CD4-positive, alpha-beta T cell treated with Interleukin-10 for 1 hour (primary cell): ENCODE results near the gene TM9SF3.
A peak's percentile ranks its signal among the peaks of the same experiment; 100 is the strongest.
"Not testable (repeated sequence)": the region's sequence is repeated elsewhere in the genome, so short reads cannot be mapped to it uniquely, and the experiment has no call there.

Experiments
- DNase-seq: peaks from one replicate; pipeline ENCODE4 v3.0.0-alpha.2; 2020

The TM9SF3 gene

DNA sequence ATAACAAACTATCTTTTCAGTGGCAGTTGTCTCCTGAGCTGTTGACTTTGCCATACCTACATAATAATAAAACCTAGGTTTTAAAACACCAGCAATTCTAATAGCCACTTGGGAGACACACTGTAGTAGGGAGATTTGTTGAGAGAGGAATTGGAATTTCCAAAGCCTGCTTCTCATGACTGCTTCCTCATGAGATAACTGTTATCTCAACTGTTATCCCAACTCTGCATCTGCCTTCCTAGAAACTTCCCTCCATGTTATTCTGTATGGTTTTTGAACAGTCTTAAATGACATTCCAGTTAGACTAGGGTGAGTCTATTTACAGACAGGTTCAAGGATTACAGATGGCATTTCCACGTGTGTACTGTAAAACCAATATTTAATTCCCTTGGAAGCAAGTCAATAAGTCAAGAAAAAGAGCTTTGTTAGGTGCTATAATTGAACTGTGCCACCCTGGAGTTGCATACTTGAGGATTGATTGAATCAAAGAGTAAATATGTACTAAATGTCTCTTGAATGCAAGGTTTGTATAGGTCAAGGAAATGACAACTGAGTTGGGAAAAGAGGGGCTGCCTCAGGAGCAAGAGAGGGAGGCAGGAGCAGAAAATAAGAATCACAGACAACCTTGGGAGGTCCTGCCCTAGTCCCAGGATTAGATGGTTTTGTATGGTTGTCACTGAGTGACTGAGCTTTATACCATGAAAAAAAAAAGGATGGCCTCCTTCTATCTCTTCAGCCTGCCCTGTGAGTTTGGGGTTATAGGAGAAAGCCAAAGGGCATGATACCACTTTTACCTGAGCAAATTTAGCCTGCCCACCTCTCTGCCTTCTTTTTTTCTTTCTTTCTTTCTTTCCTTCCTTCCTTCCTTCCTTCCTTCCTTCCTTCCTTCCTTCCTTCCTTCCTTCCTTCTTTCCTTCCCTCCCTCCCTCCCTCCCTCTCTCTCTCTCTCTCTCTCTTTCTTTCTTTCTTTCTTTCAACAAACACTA lies 9.9 kb upstream of the TM9SF3 start:
- DNase-seq = no peak

DNA sequence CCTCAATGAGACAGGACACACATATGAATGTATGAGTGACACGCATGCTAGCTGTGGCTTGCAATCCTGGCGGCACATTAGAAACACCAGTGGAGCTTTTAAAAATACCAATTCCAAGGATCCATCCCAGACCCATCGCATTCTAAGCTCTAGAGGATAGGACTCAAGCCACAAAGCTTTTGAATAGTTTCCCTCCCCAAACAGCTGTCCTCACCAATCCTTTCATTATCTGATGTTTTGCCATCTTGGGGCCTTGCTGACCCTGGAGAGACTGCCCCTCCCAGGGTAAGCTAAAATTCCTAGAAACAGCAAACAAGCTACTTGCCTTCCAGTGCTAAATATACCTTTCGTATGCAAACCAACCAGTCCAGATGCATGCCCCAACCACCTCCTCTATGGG lies 8.9 kb upstream of the TM9SF3 start:
- no peak for DNase-seq

DNA sequence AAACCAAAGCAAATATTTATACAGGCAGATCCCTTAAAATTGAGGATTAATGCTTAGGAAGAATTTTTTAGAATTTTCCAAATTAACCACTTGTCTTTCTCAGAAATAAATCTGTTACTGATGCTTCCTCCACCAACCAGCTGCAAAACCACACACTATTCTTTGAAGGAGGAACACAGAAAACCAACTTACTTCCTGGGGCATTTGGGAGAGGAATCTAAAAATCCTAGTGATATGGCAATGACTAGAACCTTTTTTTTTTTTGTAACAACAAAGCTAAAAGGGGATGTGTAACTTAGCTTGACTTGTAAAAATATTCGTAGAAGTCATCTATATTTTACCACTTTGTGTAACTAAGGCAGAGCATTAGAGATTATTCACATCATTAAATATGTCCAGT lies 5.1 kb upstream of the TM9SF3 start:
- DNase-seq = no peak

DNA sequence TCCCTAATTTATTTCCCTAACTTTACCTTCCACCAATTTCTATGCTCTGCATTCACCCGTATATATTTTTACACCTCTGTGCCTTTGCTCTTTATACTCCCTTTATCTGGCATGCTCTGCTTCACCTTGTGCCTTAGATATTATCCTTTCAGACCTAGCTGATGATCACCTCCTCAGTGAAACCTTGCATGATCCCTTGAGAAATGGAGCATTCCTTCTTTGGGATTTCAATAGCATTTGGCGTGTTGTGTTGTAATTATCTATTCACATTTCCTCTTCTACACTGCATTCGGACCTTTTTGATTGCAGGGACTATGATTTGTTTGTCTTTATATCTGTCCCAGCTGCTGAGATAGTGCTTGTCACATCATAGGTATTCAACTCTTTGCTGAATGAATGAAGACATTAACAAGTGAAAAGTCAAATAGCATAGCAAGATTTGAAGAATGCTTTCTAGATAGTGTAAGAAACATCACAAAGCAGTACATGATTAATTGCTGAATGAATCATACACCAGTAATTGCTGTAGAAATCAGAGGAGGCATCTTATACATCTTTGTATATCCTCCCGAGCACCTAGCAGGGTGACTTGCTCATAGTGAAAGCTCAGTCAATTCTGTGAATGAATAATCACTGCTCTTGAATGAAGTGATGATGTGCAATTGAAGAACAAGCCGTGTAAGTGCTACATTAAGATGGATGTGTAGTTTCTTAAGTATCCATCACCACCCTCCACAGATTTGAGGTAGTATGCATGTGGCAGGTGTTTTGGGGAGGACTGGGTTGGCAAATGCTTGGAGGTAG lies 2.0 kb upstream of the TM9SF3 start:
- no peak for DNase-seq

DNA sequence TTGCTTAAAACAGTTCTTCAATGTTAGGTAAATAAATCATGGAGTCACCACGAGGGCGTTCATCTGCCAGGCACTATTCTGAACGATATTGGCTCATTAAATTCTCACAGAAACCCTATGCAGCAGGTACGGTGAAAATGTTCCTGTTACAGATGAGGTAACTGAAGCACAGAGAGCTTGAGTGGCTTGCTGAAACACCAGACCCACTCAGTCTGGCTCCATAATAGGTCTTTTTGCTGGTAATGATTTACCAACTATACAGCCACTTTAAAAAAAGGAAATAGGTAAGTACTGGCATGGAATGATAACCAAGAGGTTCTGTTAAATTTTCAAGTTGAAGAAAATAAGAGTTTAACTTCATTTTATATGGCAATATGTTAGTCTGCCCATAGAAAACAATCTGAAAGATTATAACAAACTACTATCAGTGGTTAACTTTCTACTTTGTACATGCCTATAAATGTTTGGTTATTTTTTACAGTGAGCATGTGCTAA lies 1.3 kb upstream of the TM9SF3 start:
- no peak for DNase-seq

DNA sequence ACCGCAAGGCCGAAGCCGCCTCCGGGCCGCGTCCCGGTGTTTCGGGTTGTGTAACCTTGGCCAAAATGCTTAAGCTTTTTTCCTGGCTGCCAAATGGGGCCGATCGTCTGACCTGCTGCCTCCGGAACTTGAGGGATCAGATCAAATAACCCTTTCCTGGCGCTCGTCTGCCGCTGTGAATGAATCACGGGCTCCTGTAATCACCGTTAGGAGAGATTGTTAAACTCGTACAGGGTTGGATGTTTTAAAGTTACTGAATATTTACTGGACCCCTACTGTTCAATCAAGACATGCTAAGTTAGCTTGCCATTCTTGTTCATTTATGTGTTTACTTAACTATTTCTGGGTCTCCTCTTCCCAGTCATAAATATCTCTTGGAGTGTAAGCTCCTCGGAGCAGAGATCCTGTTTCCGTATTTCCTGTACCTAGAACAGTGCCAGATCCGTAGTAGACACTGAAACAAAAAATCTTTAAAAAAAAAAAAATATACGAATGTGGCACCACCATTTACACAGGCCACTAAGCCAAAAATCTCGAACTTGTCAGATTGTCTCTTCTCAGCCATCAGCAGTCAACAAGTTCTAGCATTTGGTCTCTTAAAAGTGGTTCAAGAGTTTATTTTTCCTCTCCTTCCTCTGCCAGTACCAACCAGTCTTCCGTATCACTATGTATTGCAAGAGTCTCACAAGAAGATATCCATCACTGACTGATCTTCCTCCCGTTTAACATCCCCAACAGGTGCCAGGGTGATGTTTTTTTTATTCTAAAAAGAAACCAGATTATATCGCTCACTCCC lies 650 bp upstream of the TM9SF3 start:
- DNase-seq = no peak

DNA sequence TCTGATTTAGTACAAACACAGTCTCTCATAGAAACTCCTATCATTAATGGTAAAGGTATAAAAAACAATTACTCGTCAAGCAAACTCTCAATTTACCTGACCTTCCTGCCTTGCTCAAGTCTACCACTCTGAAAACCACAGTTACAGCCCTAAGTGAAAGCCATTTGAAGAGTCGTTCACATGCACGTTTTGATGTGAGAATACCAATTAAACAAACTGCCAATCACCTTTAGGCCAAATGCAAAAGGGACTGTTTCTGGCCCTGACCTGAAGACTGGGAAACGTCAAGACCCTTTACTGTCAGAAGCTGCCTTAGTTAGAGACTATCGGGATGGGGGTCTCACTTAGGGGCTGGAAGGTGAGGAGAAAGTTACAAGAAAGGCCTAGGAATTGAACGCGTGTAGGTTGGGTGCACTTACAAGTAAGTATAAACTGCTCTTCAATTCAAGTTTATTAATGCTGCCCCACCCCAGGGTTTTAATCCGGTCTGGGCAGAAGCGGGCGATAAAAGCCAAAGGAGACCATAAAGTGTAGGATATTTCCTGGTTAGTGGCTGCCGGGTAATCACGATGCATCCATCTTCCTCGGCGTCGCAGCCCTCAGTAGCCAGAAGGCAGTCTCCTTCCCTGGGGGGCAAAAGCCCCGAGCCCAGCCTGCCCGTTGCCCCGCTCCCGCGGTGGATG lies 935 bp downstream of the TM9SF3 start:
- peak; percentile 64 for DNase-seq

DNA sequence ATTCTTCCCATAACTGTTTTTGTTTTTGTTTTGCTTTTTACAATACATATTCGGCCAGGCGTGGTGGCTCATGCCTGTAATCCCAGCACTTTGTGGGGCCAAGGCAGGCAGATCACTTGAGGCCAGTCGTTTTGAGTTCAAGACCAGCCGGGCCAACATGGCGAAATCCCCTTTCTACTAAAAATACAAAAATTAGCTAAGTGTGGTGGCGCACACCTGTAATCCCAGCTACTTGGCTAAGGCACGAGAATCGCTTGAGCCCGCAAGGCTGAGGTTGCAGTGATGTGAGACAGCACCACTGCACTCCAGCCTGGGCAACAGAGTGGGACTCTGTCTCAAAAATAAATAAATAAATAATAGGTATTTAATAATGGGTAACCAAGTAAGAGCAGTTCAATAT lies 2.3 kb downstream of the TM9SF3 start:
- DNase-seq = no peak

DNA sequence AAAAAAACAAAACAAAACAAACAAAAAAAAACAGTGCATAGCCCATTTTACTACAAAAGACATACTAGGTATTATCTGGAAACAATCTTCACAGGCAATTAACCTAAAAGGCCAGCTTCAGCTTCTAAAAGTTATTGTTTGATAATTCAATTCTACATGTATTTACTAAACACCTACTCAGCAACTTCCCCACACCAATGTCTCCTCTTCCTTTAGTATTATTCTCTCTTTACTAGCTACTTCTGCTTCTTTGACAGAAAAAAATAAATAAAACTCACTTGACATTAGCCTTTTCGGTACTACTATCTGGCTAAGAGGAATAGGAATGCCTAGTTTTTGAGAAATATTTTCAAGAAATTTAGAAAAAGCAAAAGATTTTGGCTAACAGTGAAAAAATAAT lies 2.8 kb downstream of the TM9SF3 start:
- no peak for DNase-seq

DNA sequence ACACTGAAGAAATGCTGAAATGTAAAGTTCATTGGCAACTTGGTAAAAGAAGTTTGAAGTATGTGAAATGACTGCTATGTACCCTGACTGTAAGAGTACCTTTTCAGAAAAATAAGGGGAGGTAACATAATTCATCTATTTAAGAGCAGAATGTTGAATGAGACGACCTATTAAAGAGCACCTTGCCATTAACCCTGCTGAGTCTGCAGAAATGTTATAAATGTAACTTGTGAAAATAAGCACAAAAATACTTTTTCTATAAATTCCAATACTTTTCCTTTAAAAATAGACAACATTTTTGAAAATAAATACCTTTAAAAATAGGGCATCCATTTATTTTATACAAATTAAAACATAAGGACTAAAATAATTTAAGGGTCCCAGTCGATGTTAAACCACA lies 7.7 kb downstream of the TM9SF3 start:
- no peak for DNase-seq

DNA sequence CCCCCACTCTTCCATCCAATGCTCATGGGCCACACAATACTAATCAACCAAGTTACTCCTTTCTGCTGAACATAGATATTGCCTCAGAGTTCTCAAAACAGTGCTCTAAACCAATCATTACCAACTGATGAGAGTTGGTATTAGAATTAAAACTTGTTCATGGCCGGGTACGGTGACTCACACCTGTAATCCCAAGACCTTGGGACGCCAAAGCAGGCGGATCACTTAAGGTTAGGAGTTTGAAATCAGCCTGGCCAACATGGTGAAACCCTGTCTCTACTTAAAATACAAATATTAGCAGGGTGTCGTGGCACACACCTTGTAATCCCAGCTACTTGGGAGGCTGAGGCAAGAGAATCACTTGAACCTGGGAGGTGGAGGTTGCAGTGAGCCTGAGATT lies 8.2 kb downstream of the TM9SF3 start:
- DNase-seq = no peak

DNA sequence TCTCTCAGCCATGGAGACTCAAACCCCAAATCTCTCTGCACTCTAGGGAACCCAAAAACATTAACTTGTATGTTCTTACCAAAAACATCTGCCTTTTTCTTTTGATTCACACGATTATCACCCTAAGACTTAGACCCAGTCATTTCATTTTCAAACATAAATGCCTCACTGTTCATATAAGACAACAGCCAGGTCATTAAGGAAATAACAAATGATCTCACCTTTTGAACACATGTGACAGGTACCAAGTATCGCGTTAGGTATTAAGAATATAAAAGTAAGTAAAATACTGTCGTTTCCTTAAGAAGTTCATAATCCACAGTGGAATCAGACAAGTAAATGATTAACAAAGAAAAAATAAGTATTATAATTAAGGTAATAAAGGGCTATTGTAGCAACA lies 8.8 kb downstream of the TM9SF3 start:
- no peak for DNase-seq

DNA sequence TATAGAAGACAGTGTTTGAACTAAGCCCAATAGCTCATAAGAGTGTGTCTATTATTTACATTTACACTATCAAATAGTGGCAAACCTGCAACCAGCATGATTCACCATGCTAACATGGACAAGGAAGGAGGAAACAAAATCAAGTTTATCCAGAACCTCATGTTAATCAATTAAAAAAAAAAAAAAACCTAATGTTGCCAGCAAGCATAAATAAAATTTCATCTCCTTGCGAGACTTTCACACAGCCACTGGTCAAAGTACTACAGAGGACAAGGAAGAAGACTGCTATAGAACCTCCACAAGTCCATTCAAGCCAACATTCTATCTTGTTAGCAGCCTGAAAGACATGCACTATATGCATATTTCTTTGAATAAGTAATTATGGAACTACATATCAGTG lies 9.7 kb downstream of the TM9SF3 start:
- no peak for DNase-seq

DNA sequence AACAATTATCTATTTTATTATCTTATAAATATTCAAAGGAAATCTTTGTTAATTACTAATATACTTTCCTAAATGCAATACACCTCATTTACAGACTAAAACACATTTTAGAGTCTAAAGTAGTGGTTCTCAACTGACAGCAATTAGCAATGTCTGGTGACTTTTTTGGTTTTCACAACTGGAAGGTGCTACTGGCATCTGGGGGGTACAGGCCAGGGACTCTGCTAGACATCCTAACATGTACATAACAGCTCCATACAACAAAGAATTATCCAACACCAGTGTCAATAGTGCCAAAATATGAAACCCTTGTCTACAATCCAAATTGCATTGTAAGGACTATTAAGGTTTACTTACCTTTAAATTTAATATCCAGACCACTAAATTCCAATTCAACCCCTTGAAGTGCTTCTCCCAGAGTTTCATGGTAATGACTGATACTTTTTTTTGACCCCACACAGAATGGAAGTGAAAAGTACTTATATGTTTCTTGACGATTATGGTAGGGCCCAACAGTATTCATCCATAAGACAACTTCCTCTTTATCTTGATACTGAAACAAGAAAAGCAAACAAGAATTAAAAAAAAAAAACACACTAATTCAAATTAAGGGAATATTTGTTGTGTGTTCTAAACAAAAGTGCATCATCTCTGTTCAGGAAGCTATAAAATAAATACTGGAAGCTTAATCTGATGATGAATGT lies 10.4 kb downstream of the TM9SF3 start:
- DNase-seq = no peak

DNA sequence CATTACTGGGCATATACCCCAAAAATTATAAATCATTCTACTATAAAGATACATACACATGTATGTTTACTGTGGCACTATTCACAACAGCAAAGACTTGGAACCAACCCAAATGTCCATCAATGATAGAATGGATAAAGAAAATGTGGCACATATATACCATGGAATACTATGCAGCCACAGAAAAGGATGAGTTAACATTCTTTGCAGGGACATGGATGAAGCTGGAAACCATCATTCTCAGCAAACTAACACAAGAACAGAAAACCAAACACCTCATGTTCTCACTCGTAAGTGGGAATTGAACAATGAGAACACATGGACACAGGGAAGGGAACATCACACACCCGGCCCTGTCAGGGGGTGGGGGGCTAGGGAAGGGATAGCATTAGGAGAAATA lies 12.2 kb downstream of the TM9SF3 start:
- not testable (repeated sequence) for DNase-seq

DNA sequence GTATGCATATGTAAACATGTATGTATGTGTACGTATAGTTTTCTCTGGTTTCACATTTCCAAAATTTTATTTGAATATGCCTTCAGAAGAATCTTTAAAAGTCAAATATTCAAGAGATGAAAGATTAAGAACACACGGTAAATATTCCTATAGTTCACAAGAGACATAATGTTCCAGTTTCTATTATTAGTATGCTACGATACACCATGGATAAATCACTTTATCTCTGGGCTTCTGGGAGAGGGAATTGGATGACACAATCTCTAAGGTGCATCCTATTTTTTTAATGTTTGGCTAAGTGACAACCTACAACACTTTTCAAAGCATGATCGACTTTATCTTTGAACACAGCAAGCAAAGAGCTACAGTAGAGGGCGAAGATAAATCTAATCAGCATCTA lies 13.8 kb downstream of the TM9SF3 start:
- no peak for DNase-seq

DNA sequence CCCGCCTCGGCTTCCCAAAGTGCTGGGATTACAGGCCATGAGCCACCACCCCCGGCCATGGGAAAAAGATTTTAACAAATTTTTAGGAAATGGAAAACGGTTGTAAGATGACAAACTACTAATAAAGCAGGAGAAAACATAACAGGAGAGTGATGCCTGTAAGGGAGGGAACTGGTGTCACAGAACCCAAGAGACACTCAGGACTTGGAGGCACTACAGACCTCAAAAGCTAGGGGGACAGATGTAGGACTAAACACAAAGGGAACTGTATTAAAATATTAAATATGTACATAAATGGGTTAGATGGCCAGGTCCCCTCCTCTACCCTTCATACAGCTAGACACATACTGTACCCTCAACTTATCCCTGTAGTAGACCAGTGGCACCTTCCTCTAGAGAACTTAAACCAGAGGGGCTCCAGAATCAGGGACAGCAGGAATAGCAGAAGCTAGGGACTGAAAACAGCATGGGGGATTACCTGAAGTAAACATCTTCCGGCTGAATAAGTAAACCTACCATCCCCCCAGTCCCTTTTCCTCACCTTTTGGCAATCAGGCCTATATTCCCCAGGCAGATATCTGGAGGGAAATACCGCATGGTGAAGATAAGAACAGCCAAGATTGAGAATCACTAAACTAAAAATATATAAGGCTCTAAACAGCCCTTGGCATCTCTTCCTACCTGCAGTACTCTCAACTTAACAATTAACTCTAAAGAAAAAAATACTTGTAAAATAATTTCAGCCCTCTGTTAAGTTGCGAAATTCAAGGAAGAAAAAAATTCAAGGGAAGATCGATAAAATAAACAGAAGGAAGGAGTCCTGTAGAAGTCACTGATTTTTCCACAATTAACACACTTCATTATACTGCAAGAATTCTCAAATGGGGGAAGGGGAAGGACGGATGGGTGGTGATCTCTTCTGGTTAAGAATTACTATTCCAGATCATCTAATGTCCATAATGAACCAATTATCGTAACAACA lies 15.5 kb downstream of the TM9SF3 start:
- DNase-seq = no peak

DNA sequence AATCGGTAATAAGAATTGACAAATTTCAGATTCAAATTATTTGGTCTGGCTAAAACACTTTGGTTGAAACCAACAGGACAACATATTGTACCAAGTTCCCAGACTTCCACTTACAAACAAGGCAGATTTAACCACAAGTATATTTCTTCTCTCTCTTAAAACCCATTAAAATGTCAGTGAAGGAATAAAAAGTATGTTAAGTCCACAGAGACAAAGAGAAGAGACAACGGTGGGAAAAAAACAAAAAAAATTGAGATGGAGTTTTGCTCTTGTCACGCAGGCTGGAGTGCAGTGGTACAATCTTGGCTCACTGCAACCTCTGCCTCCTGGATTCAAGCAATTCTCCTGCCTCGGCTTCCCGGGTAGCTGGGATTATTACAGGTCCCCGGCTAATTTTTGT lies 16.3 kb downstream of the TM9SF3 start:
- no peak for DNase-seq

DNA sequence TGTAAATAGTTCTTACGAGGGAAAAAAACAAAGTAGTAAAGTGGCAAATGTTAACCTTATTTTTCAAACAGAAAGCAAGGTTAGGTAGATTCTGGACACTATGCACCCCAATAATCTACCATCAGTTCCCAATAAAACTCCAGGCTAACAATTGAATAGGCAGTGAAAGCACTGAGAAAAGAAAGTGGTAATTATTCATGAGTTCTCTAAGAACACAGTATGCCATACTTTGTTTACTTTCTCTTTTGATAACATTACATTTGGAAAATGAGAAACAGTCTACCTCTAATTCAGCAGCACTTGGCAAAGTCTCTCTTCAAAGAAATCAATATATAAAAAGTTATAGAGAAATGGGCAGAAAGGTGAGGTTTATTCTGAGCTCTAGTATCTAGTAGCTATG lies 18.4 kb downstream of the TM9SF3 start:
- no peak for DNase-seq

DNA sequence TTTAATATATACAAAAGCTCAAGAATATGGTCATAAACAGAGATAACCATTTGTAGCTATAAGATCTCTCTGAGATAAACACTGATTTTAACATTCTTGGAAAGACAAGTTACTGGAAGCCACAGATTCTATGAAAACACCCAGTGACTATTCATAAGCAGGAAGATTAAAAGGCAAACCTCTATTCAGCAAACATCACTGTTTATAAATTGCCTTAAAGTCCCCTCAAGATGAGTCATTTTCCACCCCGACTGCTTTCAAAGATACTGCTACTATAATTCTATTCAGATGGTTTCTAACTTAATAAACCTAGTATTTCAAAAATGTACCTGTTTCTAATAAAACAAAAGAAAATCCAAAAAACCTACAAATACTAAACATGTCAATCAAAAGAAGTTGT lies 21.0 kb downstream of the TM9SF3 start:
- no peak for DNase-seq
